Activated CD4-positive, alpha-beta memory T cell treated with anti-CD3 and anti-CD28 coated beads for 36 hours (primary cell): Measurements from ENCODE around the gene MYZAP. TPM values are rescaled to one million over a fixed set of nuclear protein-coding genes. Genes with fewer than 3 reads are reported as not detected.
A peak's percentile ranks its signal among the peaks of the same experiment; 100 is the strongest.

Experiments used
- CTCF ChIA-PET: fragments of 350-600 bp; sonication (Branson Sonifier 250); formaldehyde crosslinking; loops from one replicate; lab custom pipeline; 2021; ENCODE audit warnings: antibody characterized with exemption, inconsistent platforms; lab: Charles Lee
- POLR2A ChIA-PET: fragments of 350-600 bp; sonication (Branson Sonifier 250); formaldehyde crosslinking; loops from one replicate; lab custom pipeline; 2021; ENCODE audit warnings: antibody characterized with exemption; lab: Charles Lee
- DNase-seq: peaks from one replicate; pipeline ENCODE4 v3.0.0-alpha.2; 2020
- H3K27ac Mint-ChIP-seq: one replicate; pipeline ENCODE4 v1.8.0; 2021; ENCODE audit warnings: mixed read lengths
- H3K27me3 Mint-ChIP-seq: one replicate; pipeline ENCODE4 v1.8.0; 2021; ENCODE audit warnings: mixed read lengths
- H3K36me3 Mint-ChIP-seq: one replicate; pipeline ENCODE4 v1.8.0; 2021; ENCODE audit warnings: mixed read lengths
- H3K4me1 Mint-ChIP-seq: one replicate; pipeline ENCODE4 v1.8.0; 2021; ENCODE audit warnings: low read depth, mixed read lengths
- H3K4me3 Mint-ChIP-seq: one replicate; pipeline ENCODE4 v1.8.0; 2021; ENCODE audit warnings: mild to moderate bottlenecking, mixed read lengths
- H3K9me3 Mint-ChIP-seq: one replicate; pipeline ENCODE4 v1.8.0; 2021; ENCODE audit warnings: mixed read lengths
- intact Hi-C: fragments of 100-400 bp; cut with micrococcal nuclease; formaldehyde crosslinking; loops from one replicate; pipeline ENCODE4 v1.15.1; 2023
- total RNA-seq, 2 experiments: library from RNA; stranded (reverse); gene quantifications; one replicate each; pipeline ENCODE4 v1.2.3, GENCODE V29; 2021

MYZAP gene
- total RNA-seq, 2 experiments from 2014 or later: 0.55 to 0.63 TPM

DNA sequence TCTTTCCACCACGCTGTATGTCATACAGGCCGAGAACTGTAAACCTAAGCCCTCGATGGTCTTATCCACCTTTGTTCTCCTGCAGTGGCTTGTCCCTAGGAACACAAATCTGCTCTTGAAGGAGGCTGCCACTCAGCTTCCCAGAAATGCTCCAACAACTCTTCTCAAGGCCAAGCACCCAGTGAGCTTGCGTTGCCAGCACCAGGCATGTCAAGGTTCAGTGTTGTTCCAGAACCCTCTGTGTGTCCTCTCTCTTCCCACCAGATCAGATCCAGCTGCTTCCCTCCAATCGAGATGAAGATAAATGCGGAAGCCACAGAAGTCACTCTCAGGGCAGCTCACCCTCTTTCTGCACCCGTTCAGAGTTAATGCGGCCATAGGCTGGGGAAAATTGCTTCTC, 11.3 kb upstream of the MYZAP start:
- Mint-ChIP-seq H3K36me3 (peaks cover 8% of the 10 kb centered on the region), H3K4me1 (no peaks in the 10 kb centered on the region), H3K27me3 (peaks cover 6% of the 10 kb centered on the region), H3K9me3 (peaks cover 16% of the 10 kb centered on the region), H3K4me3 (no peak overlapping the region), H3K27ac (no peak overlapping the region)
- ChIA-PET POLR2A (no interaction called here), CTCF (interaction anchor here (2.3 kb wide), 1 partner anchor 19 kb away, joined by 8 read pairs; no protein-coding TSS in a partner anchor)
- intact Hi-C loops: loop anchor here (10.0 kb wide), 1 partner anchor 1336 kb away; the partner anchor contains the start of gene RFX7
- DNase-seq: no peak

DNA sequence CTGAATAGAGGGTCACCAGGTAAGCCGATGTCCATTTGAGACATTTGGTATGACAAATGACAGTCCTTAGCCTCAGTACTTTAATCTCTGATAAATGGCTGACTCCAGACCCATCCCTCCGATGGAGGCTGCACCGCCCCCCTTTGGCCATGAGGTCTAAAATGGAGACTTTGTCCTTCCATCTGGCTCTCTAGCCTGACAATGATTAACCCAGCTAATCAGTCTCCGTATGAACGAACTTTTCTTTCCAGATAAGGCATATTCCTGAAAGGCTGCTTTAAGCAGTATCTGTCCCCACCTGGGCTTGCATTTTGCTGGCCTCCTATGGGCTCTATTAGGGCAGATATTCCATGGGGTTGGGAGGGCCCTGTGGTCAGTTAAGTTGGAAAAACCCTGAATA, 10.8 kb upstream of the MYZAP start:
- peaks cover 16% of the 10 kb centered on the region for H3K9me3 Mint-ChIP-seq
- H3K27me3 Mint-ChIP-seq: peaks cover 6% of the 10 kb centered on the region
- H3K27ac Mint-ChIP-seq: no peak overlapping the region
- ChIA-PET CTCF (no interaction called here), POLR2A (no interaction called here)
- no peak overlapping the region for H3K4me3 Mint-ChIP-seq
- intact Hi-C loops: loop anchor here (10.0 kb wide), 1 partner anchor 1336 kb away; the partner anchor contains the start of gene RFX7
- no peak for DNase-seq
- no peaks in the 10 kb centered on the region for H3K4me1 Mint-ChIP-seq
- H3K36me3 Mint-ChIP-seq: peaks cover 8% of the 10 kb centered on the region

DNA sequence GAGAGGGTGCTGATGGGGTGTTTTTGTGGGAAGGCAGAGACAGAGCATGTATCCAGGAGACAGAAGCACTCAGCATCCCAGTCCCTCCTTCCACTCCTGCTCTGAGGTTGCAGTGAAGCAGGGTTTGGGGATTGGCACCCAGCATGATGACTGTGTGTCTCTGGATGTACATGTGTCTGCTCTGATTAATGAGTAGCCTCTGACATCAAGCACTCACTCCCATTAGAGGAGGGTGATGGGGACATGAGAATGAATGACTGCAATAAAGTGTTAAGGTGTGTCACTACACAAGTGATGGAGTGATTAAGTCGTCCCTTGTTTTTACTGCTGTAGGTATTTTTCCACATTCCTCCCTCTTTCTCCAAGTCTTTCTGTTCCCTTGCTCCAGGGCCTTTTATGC, 9.6 kb upstream of the MYZAP start:
- H3K27ac Mint-ChIP-seq: no peak overlapping the region
- POLR2A ChIA-PET: no interaction called here
- intact Hi-C loops: loop anchor here (10.0 kb wide), 1 partner anchor 1337 kb away; the partner anchor contains the start of gene RFX7
- peaks cover 8% of the 10 kb centered on the region for H3K4me1 Mint-ChIP-seq
- H3K9me3 Mint-ChIP-seq: peaks cover 16% of the 10 kb centered on the region
- DNase-seq: no peak
- CTCF ChIA-PET: no interaction called here
- peaks cover 6% of the 10 kb centered on the region for H3K27me3 Mint-ChIP-seq
- H3K36me3 Mint-ChIP-seq: peaks cover 8% of the 10 kb centered on the region
- H3K4me3 Mint-ChIP-seq: no peak overlapping the region

DNA sequence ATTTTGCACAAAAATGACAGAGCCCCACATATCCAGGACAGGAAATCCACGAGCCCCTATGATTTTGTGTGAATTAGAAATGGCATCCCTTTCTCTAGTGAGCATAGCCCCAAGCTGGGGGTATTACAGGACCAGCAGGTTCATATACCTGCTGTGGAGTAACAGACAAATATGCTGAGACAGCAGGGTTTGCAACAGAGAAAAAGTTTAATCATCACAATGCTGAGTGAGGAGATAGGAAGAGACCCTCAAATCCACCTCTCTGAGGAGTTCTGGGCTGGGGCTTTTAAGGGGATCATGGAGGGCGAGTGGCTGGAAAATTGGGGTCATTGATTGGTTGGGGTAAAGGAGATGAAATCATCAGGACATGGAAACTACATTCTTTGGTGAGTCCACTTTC, 8.4 kb upstream of the MYZAP start:
- Mint-ChIP-seq H3K9me3 (peaks cover 16% of the 10 kb centered on the region), H3K36me3 (peaks cover 8% of the 10 kb centered on the region), H3K27me3 (peaks cover 4% of the 10 kb centered on the region), H3K27ac (no peak overlapping the region), H3K4me3 (no peak overlapping the region), H3K4me1 (peaks cover 20% of the 10 kb centered on the region)
- intact Hi-C loops: loop anchor here (10.0 kb wide), 1 partner anchor 1338 kb away; the partner anchor contains the start of gene RFX7
- CTCF ChIA-PET: interaction anchor here (1.5 kb wide), 1 partner anchor 23 kb away, joined by 8 read pairs; no protein-coding TSS in a partner anchor
- no peak for DNase-seq
- POLR2A ChIA-PET: no interaction called here

DNA sequence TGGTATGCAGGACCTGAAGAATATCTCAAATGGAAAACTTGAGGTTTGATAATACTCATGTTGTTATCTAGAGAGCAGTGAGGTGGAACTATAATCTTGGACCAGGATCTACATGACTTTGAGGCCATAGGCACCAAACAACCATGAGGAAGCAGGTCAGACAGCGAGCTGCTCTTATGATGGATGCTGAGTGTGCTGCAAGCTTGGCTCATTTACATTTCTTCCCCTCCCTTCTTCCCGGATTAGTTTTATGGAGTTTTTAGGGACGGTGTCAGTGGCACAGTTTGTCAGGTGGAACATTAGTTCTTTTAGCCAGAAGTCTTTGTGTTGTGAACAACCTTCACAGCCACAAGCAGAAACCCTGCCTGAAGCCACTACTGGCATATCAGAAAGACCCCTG, 8.0 kb upstream of the MYZAP start:
- ChIA-PET POLR2A (no interaction called here), CTCF (interaction anchor here (1.2 to 1.5 kb wide), 2 partner anchors 23 to 54 kb away, joined by 3 to 8 read pairs; no protein-coding TSS in a partner anchor)
- H3K27me3 Mint-ChIP-seq: peaks cover 6% of the 10 kb centered on the region
- peaks cover 8% of the 10 kb centered on the region for H3K36me3 Mint-ChIP-seq
- no peak for DNase-seq
- no peak overlapping the region for H3K4me3 Mint-ChIP-seq
- no peak overlapping the region for H3K27ac Mint-ChIP-seq
- H3K9me3 Mint-ChIP-seq: peaks cover 16% of the 10 kb centered on the region
- H3K4me1 Mint-ChIP-seq: peaks cover 24% of the 10 kb centered on the region
- intact Hi-C loops: loop anchor here (10.0 kb wide), 1 partner anchor 1339 kb away; the partner anchor contains the start of gene RFX7

DNA sequence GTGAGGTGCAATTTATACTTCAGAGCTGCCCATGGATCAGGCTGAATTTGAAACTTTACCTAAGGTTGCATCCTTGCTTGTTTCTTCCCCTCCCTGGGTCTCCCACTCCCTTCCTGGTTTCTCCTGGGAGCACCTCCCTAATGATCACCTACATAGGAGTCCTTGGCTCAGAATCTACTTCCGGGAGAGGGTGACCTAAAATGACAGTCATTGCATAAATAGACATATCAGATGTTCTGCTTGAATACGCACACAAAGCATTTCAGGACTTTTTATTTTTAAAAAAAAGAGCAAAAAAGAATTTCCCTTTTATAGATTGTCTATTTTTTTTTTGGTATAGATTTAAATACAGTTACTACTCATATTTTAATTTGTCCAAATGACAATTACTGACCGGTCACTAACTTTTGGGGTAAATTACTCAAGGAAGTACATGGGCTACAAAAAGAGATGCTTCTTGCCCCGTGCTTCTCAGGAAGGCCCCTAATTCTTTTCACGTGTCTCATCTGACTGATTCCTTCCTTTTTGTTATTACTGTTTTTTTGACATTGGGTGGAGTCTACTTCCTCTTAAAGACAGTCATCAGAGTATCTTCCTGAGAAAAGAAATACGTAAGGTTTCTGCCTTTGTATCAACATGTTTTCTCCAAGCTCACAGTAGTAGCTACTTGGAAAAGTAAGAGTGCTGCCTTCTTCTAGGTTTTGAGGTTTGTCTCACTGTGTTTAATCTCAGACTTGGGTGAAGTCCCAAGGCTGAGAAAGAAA, 4.9 kb upstream of the MYZAP start:
- intact Hi-C loops: loop anchor here (1.0 to 10.0 kb wide), 3 partner anchors 26 to 1342 kb away; partner anchors contain the start of genes POLR2M and RFX7
- peaks cover 31% of the 10 kb centered on the region for H3K4me1 Mint-ChIP-seq
- POLR2A ChIA-PET: interaction anchor here (1.5 kb wide), 1 partner anchor 119 kb away, joined by 3 read pairs; the partner anchor contains the start of gene POLR2M
- no peak for DNase-seq
- H3K27me3 Mint-ChIP-seq: peaks cover 16% of the 10 kb centered on the region
- peak overlapping the region; percentile 26 for H3K27ac Mint-ChIP-seq
- CTCF ChIA-PET: interaction anchor here (0.8 to 2.6 kb wide), 4 partner anchors 21 to 119 kb away, joined by 3 to 11 read pairs (median 6); partner anchors contain the start of gene POLR2M
- peaks cover 8% of the 10 kb centered on the region for H3K36me3 Mint-ChIP-seq
- peaks cover 16% of the 10 kb centered on the region for H3K9me3 Mint-ChIP-seq
- H3K4me3 Mint-ChIP-seq: no peak overlapping the region

DNA sequence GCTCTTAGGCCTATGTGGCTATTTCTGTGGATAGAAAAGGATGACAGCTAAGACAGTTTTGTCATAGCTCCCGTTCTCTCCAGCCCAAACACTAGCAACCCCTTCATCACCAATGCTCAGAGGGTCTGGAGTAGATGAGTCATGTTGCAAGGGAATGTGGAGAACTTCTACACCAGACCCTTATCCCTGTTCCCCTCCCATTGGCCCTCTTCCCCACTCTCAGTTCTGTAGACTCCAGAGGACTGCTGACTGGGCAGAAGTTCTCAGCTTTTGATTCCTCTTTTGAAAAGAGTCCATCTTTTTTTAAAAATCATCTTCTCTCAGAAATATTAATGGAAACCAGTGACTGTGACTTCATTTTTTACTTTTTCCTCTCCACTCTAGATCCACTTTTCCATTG, 2.4 kb upstream of the MYZAP start:
- Mint-ChIP-seq H3K27me3 (peaks cover 22% of the 10 kb centered on the region), H3K27ac (no peak overlapping the region), H3K36me3 (no peaks in the 10 kb centered on the region), H3K9me3 (no peaks in the 10 kb centered on the region), H3K4me3 (no peak overlapping the region), H3K4me1 (peaks cover 31% of the 10 kb centered on the region)
- ChIA-PET CTCF (interaction anchor here (0.7 to 2.0 kb wide), 2 partner anchors 28 to 47 kb away, joined by 3 to 6 read pairs; no protein-coding TSS in a partner anchor), POLR2A (interaction anchor here (1.5 kb wide), 1 partner anchor 118 kb away, joined by 3 read pairs; no protein-coding TSS in a partner anchor)
- intact Hi-C loops: loop anchor here (10.0 kb wide), 1 partner anchor 1344 kb away; the partner anchor contains the start of gene RFX7
- no peak for DNase-seq

DNA sequence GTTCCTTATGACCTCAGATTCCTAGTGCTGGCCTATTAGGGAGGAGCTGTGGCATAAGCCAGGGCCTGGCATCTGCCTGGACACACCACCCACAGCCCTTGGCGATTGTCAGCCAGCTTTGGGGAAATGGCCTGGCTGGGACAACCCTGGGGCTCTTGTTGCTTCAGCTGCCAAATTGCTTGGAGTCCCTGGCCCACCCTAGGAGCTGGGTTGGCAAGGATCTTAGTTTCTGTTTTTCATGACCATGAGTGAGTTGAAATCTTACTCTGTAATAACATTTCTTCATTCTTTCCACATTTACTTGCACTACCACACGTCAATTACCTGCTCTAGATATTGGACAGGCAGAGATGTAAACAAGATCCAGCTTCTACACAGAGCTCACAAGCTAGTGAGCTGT, 1.9 kb upstream of the MYZAP start:
- CTCF ChIA-PET: interaction anchor here (0.7 to 2.0 kb wide), 2 partner anchors 28 to 47 kb away, joined by 3 to 6 read pairs; no protein-coding TSS in a partner anchor
- POLR2A ChIA-PET: interaction anchor here (1.5 kb wide), 1 partner anchor 117 kb away, joined by 3 read pairs; no protein-coding TSS in a partner anchor
- Mint-ChIP-seq H3K27ac (no peak overlapping the region), H3K4me3 (no peak overlapping the region), H3K27me3 (peaks cover 22% of the 10 kb centered on the region), H3K36me3 (no peaks in the 10 kb centered on the region), H3K4me1 (peaks cover 31% of the 10 kb centered on the region), H3K9me3 (no peaks in the 10 kb centered on the region)
- intact Hi-C loops: loop anchor here (10.0 kb wide), 1 partner anchor 1345 kb away; the partner anchor contains the start of gene RFX7
- DNase-seq: no peak

DNA sequence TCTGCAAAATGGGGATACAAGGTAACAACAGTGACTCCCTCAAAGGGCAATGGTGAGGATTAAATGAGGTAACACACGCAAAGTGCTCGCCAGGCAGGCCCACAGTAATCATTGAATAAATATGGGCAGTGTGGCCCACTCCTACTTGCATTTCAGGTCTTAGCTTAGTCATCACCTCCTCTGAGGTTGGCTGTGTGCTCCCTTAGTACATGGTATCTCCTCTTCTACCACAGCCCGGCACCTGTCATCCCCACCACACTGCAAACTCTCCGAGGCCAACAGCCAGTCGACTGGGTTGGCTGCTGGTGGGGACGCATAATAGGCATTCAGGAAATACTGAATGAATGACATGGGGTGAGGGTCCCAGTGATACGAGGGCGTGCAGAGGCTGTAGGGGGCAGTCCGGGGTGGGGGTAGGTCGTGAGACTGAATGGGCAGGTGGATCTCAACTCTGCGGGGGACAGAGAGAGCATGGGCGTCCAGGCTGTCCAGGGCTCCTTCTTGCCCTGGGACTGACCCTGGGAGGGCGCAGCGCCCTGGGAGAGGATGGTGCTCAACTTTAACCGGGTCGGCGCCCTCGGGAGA, 375 bp upstream of the MYZAP start:
- intact Hi-C loops: no loop called here
- Mint-ChIP-seq H3K9me3 (no peaks in the 10 kb centered on the region), H3K4me3 (peak overlapping the region; percentile 60), H3K27ac (no peak overlapping the region), H3K27me3 (peaks cover 22% of the 10 kb centered on the region), H3K36me3 (no peaks in the 10 kb centered on the region), H3K4me1 (peaks cover 30% of the 10 kb centered on the region)
- ChIA-PET POLR2A (no interaction called here), CTCF (interaction anchor here (2.0 kb wide), 1 partner anchor 30 kb away, joined by 6 read pairs; no protein-coding TSS in a partner anchor)
- peak; percentile 43 for DNase-seq

DNA sequence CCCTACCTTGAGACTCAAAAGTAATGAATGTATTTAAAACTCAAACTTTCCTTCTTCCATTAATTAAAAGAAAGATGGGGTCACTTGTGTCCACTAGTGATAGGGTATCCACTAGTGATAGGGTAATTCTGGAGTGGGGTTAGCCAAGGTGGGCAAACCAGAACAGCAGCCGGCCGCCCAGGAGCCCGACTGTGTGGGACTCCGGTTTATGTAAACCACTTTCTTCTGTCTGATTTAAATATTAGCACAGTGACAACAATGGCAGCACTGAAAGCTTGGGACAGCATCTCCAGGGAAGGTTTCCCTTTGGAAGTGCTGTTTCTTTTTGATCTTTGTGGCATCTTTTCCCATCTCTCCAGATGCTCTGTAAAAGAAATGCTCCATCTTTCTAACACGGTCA, 722 bp downstream of the MYZAP start:
- Mint-ChIP-seq H3K27ac (no peak overlapping the region), H3K4me1 (peaks cover 20% of the 10 kb centered on the region), H3K9me3 (no peaks in the 10 kb centered on the region), H3K36me3 (no peaks in the 10 kb centered on the region), H3K4me3 (peak overlapping the region; percentile 31), H3K27me3 (peaks cover 22% of the 10 kb centered on the region)
- intact Hi-C loops: no loop called here
- no peak for DNase-seq
- ChIA-PET POLR2A (no interaction called here), CTCF (no interaction called here)

DNA sequence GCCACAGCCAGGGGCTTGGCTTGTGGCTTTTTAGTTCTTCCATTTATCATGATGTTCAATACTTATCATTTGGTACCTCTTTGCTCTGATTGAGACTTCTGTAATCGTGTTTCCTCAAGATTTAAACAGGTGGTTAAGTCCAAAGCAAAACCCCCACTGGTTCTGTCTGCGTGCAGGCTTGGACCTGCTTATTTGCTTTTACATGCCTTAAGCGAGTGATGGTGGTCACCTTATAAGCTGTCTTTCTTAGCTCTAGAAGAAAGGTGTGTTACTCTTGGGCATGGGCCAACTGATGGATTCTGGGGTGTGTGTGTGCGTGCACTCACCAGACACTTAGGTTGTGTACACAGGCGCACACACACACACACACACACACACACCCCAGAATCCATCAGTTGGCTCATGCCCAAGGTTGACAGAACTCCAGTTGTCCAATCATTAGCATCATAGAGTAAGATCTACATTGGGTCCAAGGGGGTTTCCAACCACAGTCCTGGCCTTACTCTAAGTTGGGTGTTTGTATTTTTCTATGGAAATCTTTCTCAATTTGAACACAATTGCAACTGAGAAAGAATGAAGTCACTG, 1.2 kb downstream of the MYZAP start:
- no peak for DNase-seq
- Mint-ChIP-seq H3K4me1 (peaks cover 15% of the 10 kb centered on the region), H3K27me3 (peaks cover 22% of the 10 kb centered on the region), H3K4me3 (peak overlapping the region; percentile 31), H3K27ac (no peak overlapping the region), H3K9me3 (no peaks in the 10 kb centered on the region), H3K36me3 (no peaks in the 10 kb centered on the region)
- POLR2A ChIA-PET: no interaction called here
- intact Hi-C loops: no loop called here
- CTCF ChIA-PET: no interaction called here
